NOMO-1 (cell line): ENCODE measurements around the gene HORMAD2.

Experiments used
- DNase-seq, 2 experiments: peaks; one replicate each; lab custom pipeline; 2025; ENCODE audit not compliant: unreplicated experiment in 2 of 2; lab: John Stamatoyannopoulos, UW

The HORMAD2 gene, protein sequence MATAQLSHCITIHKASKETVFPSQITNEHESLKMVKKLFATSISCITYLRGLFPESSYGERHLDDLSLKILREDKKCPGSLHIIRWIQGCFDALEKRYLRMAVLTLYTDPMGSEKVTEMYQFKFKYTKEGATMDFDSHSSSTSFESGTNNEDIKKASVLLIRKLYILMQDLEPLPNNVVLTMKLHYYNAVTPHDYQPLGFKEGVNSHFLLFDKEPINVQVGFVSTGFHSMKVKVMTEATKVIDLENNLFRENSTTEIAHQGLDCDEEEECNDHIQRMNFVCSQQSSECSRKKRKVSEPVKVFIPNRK

DNA sequence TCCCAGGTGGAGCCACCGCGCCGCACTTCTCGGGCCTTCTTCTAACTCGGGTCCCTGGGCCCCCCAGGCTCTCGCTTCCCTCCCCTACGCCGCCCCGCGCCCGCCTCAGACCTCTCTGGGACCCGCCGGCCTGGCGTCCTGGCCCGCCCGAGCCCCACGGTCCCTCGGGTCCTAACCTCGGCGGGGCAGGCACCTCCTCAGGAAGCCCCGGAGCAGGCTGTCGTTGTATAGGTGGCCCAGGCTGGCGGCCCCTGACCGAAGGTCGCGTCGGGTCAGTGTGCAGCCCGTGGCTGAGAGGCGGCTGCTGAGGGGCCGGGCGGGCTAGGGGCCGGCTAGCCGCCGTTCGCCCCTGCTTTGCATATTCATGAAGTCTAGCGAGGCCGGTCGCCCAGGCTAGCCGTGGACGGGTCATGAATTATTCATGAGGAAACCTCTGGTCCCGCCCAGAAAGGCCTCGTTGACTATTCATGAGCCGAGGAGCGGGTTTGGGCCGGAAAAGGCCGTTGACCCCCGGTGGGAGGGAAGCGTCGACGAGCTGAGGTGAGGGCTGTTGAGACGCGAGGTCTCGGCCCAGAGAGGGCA is at the start of gene HORMAD2:
HORMAD2 (plus strand) TSS at position 513 of the 582 bp plus-strand sequence. CDS start 13,489 bp downstream, outside the sequence.
- DNase-seq: no peak

DNA sequence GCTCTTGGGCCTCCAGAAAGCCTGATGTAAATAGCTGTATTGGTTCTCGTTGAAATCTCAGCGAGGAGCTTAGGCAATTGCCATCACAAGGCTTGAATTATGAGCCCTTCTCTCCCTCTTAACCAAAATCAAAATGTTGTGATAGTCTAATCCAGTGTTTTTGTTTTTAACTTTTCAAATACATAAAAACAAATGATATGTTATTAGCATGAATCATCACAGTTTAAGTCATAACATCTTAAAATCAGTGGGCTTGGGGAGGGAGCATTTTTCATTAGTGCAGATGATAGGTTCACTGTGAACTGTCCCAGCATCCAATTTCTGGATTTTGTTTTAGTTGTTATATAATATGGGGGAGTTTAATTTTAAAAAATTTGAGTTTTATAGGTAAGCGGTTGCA is 48.9 kb upstream of the HORMAD2 start:
- DNase-seq: no peak

DNA sequence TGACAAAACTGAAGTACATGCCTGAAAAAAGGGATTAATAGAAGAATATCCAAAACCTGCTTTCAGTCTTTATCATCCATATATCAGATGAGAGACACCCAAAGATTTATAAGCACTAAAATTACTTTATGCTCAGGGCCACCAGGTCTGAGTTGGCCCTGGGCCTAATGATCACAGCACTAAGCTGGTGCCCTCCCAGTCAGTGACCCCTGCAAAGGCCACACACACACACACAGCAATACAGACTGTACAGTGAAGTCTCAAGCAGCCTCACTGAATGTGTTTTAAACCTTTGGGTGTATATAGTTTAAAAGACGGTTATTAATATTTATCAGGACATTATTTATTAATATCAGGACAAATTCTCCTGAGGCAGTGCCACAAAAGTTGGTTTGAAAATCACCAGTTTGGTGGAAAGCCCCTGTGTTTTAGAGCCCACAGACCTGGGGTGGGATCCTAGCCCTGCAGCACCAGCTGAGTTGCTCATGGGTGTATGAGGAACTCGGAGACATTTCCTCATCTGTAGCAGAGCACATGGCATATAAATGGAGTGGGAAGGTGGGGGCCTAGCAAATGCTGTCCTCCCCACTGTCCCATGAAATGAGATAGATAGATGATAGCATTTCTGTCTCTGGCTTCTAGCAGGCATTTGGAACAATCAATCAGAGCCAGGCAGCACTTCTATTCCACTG is 48.4 kb upstream of the HORMAD2 start:
- DNase-seq: no peak

GRCh38 chr22:30033137-30033536 is 47.1 kb upstream of the HORMAD2 start:
- DNase-seq: peak; percentile 72 to 81

DNA sequence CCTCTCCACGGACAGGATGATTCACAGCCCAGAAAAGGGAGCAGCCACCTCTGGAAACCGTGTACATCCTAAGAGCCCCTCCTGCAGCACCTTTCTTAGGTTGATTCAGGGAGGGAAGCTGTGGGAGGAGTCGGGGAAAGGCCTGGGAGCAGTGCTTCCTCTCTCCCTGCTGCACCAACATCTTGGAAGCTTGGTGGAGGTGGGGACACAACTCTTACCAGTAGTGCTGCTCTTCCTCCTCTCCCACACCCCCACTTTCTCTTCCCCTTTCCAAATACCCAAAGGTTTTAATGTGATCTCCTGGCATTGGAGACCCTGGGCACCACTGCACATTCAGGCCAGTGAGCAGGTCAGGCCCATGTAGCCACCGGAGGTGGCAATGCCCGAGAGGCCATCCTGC is 46.4 kb upstream of the HORMAD2 start:
- DNase-seq: no peak

DNA sequence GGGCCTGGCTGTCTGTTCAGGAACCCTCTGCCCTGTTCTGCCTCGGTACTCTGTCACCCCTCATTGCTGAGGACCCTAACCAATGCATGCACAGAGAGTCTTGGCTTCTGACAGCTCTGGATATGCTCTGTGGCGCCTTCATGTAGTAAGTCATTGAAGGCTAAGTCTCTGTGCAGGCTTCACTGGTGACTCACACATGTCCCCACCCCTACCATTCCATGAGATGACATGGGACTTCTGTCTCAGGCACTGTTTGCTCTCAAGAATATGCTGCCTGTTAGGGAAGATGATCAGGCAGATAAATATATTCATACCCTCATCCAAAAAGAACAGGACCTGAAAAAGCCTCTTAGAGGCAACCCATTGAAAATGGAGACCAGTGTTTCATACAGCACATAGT is 43.6 kb upstream of the HORMAD2 start:
- DNase-seq: no peak

GRCh38 chr22:30038219-30038618 is 42.0 kb upstream of the HORMAD2 start:
- DNase-seq: no peak

- peak; percentile 12 to 46 for DNase-seq
Measured at GRCh38 chr22:30040499-30041260, 39.6 kb upstream of the HORMAD2 start.

DNA sequence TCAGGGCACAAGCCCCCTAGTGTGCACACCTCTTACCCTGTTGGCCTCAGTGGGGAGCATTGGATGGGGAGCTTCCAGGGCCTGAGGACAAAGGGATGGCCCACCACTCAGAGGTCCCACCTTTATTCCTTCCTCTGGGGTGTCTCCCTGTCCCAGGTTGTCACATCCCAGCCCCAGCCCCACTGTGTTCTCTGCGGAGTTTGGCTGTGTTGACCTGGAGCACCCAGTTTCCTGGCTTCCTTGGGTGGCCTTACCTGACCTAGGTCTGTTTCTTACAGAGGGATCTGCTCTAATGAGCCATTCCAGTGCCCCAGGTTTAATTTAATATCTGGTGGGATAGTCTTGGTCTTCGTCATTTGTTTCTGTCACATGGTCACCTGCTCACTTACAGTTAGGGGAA is 38.8 kb upstream of the HORMAD2 start:
- DNase-seq: no peak

- no peak for DNase-seq
Measured at GRCh38 chr22:30041881-30042280, 38.4 kb upstream of the HORMAD2 start.

DNA sequence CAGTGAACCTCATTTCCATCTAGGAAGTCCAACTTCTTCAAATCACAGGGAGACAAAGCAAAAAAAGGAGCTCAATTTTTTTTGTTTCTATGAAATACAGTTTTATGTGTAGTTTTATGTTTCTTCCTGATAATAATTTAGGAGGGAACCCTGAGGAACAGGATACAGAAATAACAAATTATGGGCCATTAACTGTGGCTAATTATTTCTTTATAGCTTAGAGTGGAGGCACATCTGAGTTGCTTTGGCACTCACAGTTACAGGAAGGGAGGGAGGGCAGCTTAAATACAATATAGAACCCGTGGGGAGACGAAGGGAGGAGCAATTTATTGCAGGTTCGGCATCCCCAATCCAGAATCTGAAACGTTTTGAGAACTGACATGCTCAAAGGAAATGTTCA is 37.1 kb upstream of the HORMAD2 start:
- DNase-seq: no peak

GRCh38 chr22:30044369-30044768 is 35.9 kb upstream of the HORMAD2 start:
- no peak for DNase-seq

GRCh38 chr22:30044881-30045493 is 35.3 kb upstream of the HORMAD2 start:
- no peak for DNase-seq

DNA sequence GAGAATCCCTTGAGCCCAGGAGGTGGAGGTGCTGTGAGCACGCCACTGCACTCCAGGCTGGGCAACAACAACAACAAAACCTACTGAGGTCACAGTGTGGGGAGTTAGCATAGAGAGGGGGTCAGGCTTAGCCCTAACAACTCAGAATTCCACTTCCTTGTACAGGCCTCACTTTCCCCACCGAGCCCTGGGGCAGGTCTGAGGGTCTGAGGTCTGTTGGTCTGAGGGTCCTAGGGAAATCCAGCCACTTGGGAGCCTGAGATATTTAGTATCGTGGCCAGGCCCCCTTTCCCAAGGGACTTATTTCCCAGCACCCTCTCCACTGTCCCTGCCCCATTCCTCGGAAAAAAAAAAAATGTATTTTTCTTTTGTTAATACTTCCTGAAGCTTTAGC is 34.8 kb upstream of the HORMAD2 start:
- DNase-seq: no peak

DNA sequence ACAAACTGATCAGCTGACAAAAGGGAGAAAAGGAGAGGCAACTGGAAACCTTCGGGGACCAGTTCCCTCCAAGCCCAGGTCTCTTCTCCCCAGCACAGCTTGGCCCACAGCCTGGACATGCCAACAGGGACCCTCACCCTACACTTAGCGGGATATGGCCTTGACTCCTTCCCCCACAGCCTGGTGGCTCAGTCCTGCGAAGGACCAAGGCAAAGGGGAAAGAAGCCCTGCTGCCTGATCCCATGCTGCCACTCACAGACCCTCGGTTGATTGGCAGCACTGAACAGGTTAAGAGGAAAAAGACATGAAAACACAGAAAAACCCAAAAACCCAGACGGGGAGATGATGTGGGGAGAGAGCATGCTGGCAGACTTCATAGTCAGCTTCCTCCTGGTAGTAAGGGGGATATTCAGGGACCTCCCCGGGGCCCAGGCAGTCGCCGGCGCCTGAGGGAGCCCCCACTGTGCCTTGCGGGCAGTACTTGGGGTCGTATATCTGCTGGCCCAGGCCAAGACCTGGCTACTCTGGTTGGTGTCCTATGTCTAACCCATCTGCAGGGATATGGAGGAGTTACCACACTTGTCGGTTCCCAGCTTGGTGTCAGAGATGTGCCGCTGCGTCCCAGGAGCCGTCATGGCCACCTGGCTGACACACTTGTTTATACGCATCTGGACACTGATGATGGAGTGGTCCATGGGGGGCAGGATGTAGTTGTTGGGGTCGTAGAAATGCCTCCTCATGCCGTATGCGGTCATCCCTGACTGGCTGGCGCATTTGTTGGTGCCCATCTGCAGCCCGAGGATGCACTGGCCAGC is 34.2 kb upstream of the HORMAD2 start:
- no peak for DNase-seq

GRCh38 chr22:30046716-30047363 is 33.4 kb upstream of the HORMAD2 start:
- DNase-seq: no peak

DNA sequence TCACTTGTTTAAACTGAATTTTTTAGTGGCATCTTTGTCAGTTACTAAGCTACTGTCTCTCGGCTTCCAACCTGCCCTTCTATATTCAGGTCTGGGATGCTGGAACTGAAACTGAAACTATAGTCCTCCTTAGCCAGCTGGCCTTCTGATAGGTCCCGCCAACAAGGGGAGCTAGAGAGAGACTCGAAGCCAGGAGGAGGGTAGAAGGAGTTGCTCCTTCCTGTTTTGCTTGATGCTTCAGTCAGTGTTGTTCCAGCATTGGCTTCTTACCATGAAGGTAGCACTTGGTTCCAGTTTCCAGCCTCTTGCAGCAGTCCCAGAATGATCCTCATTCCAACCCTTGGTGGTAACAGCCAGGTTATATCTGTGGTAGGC is 32.9 kb upstream of the HORMAD2 start:
- peak; percentile 54 to 82 for DNase-seq

DNA sequence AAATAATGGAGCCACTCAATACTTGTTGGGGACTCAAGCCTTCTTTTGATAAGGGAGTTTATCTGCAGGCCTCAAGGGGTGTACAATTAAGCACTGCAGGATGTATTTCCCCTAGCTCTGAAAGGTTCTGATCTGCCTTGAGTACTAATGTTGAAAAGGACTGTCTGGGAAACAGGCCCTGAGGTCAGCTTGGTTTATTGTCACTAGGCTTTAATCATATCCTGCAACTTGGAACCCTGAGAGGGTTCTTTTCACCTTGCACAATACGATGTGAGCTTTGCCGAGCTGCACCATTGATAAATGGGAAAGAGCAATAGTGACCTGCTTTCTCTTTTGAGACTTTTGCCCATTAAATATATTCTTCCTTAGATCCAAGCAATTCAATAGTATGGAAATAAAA is 31.6 kb upstream of the HORMAD2 start:
- DNase-seq: no peak

DNA sequence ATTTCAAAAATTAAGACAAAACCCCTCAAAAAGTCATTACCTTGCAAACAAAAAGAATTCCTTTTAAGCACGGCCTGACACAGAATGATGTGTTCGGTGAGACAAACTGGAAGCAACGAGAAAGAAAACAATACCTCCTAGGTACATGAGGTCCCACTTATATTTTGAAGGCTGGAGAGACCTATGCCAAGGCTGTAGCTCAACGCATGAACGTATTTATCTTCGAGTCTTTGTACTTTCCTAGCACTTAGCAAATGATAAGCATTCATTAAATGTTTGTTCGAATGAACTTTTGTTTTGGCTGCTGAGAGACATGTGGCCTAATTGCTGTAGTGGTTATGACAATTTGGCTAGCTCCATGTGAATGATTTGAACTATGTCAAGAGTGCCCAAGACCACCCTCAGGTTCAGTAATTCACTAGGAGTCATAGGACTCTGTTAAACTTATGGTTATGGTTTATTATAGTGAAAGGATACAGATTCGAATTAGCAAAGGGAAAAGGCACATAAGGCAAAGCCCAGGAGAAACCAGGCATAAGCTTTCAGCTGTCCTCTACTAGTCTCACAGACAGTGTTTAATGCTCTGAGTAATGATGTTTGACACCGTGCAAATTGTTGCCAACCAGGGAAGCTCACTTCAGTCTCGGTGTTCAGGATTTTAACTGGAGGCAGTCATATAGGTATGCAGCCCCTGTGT is 26.0 kb upstream of the HORMAD2 start:
- no peak for DNase-seq
